Measurements from ENCODE around the gene TMEM117.
"Not testable (repeated sequence)": the region's sequence is repeated elsewhere in the genome, so short reads cannot be mapped to it uniquely, and the experiment has no call there.

TMEM117 gene

DNA sequence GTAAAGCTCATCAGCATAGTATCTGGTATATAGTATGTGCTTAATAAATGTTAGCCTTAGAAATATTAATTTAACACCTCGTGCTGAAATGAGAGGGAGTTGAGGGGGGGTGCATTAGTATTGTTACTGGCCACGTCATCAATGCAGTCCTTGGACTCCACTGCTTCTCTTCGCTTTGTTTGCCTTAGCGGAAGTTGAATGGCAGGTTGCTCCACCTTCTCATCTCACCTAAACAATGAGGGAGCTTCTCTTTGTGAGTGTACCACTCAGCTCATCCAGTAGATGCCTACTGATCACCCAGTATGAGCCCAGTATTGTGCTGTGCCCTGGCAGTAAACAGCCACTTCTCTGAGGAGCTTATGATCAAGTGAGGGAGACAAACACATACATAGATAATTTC, 4.5 kb downstream of the TMEM117 start:
- no peak for DNase-seq (ENCODE audit: low read depth, low spot score)

DNA sequence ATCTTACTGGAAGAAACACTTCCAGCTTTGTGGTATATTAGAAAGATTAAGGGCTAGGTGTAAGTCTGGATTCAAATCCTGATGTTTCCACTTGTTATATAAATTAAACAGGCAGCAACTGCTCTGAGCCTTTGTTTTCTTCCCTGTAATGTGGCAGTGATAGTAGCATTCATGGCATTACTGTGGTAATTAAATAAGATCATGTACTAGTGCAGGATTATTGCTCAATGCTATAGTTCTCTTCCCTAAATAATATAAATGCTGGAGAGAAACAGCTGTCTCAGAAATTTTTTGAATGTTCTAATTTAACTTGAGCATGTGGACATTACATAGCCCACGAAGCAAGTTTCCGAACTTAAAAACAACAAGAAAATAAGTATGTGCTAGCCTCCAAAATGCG, 5.4 kb downstream of the TMEM117 start:
- DNase-seq (ENCODE audit: low read depth, low spot score), result no peak

DNA sequence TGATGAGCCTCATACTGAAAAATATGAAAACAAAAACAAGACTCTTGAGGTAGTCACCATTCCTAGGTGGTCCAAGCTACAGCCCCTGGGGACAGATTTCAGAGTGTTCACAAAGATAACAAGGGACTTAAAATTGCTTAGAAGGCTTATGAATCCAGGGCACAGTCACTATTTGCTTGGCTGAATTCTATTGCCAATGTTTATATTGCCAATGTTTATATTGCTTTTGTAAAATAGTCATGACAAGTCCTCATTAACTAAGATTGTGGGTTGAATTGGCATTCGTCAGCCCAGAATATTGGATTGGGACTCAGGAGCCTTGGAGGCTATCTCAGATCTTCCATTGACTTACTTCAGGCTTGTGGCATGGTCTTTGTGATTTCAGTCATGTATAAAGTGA, 6.4 kb downstream of the TMEM117 start:
- DNase-seq (ENCODE audit: low read depth, low spot score), result no peak

DNA sequence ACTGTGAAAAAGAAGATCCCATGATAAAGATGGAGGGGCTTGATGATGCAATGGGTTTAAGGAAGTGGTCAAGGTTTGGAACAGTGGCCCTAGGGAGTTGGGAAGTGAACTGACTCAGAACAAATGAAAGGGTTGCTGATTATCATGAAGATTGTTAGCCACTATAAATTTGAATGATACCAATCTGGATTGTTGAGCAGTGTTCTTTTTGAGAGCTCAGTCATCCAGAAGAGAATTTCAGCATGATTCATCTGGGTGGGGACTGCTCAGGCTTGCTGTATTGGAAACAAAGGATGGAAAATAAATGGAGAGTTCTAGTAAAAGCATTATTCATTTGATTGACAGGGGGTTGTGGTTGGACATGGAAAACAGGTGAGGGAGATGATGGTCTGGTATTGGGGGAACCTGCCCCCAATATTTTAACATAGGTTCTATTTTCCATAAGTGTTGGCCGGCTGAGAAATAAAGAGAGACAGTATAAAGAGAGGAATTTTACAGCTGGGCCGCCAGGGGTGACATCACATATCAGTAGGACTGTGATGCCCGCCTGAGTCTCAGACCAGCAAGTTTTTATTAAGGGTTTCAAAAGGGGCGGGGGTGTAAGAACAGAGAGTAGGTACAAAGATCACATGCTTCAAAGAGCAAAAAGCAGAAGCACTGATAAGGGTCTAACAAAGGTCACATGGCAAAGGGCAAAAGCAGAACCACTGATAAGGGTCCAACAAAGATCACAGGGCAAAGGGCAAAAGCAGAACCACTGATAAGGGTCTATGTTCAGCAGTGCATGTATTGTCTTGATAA, 11.7 kb downstream of the TMEM117 start:
- not testable (repeated sequence) for DNase-seq (ENCODE audit: low read depth, low spot score)

DNA sequence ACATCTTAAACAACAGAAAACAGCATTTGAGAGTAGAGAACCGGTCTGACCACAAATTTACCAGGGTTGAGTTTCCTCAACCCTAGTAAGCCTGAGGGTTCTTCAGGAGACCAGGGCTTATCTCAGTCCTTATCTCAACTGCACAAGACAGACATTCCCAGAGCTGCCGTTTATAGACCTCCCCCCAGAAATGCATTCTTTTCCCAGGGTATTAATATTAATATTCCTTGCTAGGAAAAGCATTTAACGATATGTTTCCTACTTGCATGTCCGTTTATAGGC, 12.3 kb downstream of the TMEM117 start:
- no peak for DNase-seq (ENCODE audit: low read depth, low spot score)

DNA sequence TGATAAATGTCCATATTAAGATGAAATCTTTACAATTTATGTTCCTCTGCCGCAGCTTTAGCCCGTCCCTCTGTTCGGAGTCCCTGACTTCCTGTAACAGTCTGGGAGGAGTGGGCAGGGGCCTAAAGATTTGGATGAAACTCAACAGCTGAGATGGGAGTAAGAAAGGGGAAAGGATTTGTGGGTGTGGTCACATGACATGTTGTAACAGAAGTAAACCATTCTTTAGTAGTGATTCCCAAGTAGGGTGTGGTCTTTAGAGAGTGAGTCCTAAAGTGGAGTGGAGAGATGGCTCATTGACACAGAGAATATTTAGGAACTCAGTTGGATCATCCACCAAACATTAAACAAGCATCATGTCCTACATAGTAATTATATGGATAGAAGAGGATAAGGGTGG, 12.9 kb downstream of the TMEM117 start:
- no peak for DNase-seq (ENCODE audit: low read depth, low spot score)

DNA sequence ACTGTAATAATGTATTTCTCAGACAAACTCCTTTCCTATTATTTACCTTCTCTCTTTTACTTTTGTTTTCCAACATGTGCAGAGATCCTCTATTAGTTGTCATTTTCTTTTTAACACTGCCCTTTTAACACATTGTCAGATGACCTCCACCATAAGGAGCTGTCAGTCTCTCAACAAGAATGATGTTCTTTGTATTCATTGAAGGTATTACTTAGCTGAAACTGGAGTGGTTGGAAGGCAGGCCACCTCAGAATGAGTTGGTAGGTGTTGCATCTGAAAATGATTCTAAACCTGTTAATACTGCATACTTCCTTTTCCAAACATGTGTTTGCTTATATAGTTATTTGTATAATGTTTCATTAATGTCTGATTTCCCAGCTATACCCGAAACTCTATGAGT, 16.9 kb downstream of the TMEM117 start:
- DNase-seq (ENCODE audit: low read depth, low spot score), result no peak

DNA sequence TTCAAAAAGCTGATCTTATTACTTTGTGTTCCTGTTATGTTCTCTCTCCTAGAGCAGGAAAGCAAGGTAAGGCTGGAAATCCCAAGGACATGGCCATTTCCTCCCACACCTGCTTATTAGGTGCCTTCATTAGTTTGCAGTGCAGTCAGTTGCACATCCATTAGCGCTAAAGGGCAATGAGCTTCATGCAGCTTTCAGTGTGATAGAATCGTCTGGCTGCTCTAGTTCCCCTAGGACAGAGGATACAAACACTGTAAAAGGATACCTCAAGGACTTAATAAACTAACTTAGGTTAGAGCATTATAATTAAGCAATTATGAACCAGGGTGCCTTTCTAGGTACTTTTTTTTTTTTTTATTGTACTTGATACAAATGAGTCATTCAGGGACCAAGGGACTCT, 21.1 kb downstream of the TMEM117 start:
- DNase-seq (ENCODE audit: low read depth, low spot score), result no peak

DNA sequence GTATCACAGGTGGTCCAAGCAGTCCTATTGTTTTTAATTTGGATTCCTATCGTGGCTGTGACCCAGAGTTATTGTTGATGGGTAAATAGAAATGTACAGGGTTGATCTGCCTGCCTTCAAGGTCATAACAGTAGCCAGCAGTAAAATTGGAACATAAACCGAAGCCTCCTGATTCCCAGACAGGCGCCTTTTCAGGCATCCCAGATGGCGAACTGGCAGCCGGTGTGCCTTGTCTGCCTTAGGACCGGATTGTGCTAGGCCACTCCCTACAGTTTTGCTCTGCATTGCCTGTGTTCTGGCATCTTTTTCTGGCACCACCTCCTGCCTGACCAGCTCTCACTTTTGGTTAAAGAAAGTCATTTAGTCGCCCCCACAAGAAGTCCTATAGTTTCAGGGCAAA, 22.2 kb downstream of the TMEM117 start:
- DNase-seq (ENCODE audit: low read depth, low spot score), result no peak

DNA sequence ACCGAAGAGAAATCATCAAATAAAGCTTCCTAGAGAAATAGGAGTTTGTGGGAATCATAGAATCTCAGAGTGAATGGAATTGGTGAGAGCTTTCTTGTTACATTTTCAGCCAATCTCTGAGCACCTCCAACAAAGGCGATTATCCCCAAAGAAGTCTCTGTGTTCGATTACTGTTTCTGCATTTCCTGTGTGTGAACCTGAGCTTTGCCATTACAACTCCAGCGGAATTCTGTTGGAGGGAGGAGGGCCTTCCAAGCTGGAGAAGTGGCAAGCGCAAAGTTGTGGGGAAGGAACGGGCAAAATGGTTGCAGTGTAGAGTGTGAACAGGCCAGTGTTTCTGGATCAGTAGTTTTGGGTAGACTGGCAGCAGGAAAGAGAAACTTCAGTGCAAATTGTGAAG, 23.1 kb downstream of the TMEM117 start:
- no peak for DNase-seq (ENCODE audit: low read depth, low spot score)

DNA sequence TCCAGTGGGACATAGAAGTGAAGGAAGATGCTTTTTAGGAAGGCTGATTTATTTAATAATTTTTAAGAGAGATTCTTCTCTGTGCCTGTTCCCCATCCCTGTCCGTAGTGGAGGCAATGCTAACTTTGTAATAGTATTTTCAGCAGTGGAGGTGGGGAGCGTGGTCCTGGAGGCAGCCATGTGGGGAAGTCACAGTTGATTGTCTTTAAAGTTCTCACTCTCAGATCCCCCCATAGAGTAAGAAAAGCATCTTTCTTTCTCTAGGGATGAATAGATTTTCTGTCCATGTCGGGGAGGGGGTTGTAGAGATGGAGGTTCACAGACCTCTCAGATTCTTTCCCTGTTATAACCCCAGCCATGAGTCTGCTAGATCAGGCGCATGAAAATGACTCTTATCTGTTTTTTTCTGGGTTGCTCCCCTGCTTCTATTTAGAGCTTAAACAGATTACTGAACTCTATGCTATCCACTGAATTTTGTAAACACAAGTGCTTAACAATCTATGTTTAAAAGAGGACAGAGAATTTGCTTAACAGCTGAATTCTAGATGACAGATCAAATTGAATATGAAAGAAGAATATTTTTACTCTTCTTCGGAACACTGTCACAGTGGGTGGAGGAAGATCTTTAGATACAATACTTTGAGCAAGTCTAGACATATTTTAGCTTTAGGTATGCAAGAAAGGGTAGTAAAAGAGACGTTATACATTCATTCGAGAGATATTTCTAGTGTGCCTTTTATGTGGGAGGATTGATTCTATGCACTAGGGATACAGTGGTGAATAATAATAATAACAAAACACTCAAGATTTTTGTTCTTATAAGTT, 25.3 kb downstream of the TMEM117 start:
- DNase-seq (ENCODE audit: low read depth, low spot score), result no peak

DNA sequence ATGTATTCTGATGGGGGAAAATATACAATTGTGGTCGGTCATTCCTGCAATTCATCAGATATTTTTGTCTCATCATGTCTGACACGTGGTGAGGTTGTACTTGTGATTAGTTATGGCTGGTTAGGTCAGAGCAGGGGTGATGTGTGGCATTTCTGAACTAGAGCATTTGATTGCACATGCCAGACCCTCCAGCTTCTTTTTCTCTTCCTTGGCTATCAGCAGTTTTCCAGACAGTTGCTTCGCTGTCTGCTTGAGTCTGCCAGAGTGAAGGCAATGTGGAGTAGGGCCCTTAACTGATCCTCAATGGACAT, 25.9 kb downstream of the TMEM117 start:
- no peak for DNase-seq (ENCODE audit: low read depth, low spot score)

DNA sequence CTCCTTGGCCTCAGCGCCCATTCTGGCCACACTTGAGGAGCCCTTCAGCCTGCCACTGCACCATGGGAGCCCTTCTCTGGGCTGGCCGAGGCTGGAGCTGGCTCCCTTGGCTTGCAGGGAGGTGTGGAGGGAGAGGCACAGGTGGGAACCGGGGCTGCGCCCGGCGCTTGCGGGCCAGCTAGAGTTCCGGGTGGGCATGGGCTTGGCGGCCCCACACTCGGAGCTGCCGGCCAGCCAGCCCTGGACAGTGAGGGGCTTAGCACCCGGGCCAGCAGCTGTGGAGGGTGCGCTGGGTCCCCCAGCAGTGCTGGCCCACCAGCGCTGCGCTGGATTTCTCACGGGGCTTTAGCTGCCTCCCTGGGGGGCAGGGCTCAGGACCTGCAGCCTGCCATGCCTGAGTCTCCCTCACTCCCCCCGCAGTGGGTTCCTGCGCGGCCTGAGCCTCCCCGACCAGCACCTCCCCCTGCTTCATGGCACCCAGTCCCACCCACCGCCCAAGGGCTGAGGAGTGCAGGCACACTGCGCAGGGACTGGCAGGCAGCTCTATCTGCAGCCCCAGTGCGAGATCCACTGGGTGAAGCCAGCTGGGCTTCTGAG, 28.0 kb downstream of the TMEM117 start:
- DNase-seq (ENCODE audit: low read depth, low spot score), result no peak

DNA sequence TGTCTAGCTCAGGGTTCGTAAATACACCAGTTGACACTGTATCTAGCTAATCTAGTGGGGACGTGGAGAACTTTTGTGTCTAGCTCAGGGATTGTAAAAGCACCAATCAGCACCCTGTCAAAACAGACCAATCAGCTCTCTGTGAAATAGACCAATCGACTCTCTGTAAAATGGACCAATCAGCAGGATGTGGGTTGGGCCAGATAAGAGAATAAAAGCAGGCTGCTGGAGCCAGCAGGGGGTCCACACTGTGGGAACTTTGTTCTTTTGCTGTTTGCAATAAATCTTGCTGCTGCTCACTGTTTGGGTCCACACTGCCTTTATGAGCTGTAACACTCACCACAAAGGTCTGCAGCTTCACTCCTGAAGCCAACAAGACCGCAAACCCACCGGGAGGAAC, 28.7 kb downstream of the TMEM117 start:
- not testable (repeated sequence) for DNase-seq (ENCODE audit: low read depth, low spot score)

DNA sequence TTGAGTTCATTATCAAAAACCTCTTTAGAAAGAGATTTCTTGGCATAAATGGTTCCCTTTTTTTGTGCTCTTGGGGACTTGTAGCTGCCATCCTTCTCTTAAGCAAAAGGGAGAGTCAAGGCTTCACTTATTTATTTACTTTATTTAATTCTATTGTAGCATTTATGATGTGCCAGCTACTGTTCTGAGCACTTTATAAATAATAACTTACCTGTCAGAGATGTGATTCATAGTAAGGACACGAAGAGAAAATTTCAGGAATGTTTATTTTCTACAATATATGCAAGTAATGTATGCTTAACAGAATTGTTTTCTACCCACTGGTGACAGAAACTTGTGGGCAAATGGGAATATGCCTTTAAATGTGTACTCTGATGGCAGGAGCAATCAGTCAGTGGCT, 33.3 kb downstream of the TMEM117 start:
- DNase-seq (ENCODE audit: low read depth, low spot score), result no peak

DNA sequence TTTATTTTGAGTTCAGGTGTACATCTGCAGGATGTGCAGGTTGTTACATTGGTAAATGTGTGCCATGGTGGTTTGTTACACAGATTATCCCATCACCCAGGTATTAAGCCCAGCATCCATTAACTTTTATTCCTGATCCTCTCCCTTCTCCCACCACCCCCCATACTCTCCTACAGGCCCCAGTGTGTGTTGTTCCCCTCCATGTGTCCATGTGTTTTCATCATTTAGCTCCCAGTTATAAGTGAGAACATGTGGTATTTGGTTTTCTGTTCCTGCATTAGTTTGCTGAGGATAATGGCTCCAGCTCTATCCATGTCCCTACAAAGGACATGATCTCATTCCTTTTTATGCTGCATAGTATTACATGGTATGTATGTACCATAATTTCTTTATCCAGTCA, 33.9 kb downstream of the TMEM117 start:
- DNase-seq (ENCODE audit: low read depth, low spot score), result not testable (repeated sequence)

DNA sequence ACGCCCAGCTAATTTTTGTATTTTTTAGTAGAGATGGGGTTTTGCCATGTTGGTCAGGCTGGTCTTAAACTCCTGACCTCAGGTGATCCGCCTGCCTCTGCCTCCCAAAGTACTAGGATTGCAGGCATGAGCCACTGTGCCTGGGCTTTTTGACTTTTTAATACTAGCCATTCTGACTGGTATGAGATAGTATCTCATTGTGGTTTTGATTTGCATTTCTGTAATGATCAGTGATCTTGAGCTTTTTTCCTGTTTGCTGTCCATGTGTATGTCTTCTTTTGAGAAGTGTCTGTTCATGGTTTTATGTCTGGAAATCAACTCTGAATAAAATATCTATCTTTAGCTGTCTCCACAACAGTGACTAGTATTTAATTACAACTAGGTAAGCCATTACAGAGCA, 35.4 kb downstream of the TMEM117 start:
- DNase-seq (ENCODE audit: low read depth, low spot score), result not testable (repeated sequence)

DNA sequence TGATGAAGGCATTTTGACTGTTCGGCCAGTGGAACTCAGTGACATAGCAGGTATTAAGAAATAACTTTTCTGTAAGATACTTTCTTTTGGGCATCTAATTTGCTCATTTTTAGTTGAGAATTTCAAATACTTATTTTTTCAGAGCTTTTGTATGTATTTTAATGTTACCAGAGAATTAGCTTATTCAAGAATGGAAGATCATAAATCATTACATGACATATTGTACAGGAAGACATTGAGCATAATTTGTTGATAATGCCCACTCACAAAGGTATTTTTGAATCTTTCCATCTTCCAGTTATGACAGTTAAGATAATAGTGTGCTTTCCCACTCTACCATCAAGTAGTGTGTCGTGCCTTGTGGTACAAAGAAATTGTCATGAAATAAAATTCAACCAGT, 36.5 kb downstream of the TMEM117 start:
- DNase-seq (ENCODE audit: low read depth, low spot score), result no peak

DNA sequence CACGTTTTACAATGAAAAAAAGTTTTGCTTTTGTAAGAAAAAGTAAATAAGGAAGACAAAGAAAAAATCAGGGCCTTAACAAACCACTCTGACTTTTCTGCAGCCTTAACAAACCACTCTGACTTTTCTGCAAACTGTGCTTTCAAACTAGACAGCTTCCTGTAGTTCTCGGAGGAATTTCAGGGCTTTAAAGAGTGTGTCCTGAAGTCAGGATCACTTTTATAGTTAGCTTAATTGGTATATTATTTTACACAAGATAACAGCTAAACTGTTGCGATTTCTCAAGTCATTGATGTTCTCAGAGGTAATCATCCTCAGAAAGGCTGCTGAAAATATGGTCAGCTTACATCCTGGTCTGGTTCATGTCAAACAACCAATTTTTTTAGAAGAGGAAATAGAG, 42.2 kb downstream of the TMEM117 start:
- DNase-seq (ENCODE audit: low read depth, low spot score), result no peak

DNA sequence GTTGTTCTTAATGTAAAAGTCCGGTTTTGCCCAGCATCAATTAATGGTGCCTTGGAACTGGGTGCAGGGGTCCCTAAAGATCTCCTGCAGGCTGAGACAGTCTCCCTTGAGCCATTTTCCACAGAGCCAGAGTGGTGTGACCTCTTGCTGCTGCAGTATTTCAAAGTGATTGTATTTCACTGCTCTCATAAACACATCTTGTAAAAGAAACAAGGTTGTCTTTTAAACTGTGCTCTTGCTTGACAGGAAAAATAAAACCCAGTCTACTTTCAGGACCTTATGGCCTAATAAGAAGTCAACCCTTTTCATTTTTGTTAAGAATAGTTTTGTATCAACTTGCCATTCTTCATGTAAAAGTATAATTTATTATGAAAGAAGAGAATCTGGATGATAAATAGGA, 44.7 kb downstream of the TMEM117 start:
- no peak for DNase-seq (ENCODE audit: low read depth, low spot score)

DNA sequence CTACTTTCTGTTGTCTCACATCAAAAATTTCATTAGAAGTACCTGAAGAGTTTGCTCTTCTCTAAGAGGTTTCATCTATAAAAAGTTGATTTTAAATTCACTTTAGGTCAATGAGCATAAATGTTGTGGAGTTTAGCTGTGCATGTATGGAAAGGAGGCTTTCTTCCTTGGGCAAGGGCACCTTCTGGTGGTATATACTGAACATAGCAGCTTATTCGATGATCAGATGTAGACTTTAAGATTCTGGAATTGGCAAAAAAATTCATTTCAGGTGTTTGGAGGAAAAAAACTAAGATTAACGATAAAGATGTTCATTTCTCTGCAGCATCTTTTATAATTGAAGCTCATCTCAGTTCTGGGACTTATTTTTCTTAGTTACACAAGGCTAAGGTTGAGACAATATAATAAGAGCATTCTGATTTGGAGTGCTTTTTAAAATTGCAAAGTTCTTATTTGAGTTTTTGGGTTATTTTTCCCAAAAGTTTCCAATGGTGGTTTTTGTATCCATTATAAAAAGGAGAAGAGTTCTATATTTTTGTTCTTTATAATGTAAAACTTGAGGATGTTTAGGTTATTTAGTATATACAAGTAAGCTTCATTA, 46.8 kb downstream of the TMEM117 start:
- no peak for DNase-seq (ENCODE audit: low read depth, low spot score)

DNA sequence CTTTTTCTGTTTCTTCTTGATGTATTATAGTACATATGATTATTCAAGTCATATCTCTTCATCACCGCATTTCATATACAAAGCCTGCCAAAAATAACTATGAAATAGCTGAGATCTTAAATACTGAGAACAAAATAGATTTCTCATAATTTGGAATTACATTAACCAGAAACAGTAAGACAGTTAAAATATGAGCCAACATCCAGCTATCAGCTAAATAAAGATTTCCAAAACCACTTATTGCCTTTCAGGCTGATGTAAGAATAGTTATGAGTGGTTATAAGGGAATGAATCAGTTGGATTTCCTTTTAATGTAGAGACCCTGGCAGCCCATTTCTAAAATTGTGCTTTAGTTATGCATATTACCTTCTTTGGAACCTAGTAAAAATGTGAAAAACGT, 47.4 kb downstream of the TMEM117 start:
- DNase-seq (ENCODE audit: low read depth, low spot score), result no peak

DNA sequence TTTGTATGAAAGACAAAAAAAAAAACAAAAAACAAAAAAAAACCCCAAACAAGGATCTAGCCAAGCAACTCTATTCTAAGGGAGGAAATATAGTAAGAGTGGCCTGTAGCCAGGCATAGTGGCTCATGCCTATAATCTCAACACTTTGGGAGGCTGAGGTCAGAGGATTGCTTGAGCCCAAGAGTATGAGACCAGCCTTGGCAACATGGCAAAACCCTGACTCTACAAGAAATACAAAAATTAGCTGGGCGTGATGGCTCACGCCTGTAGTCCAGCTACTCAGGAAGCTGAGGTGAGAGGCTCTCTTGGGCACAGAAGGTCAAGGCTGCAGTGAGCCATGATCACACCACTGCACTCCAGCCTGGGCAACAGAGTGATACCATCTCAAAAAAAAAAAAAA, 47.9 kb downstream of the TMEM117 start:
- DNase-seq (ENCODE audit: low read depth, low spot score), result no peak
